Calu3 (cell line): Measurements from ENCODE around the gene CTCF. TPM values are rescaled to one million over a fixed set of nuclear protein-coding genes. Genes with fewer than 3 reads are reported as not detected.
A peak's percentile ranks its signal among the peaks of the same experiment; 100 is the strongest.

Source experiments
- BruUV-seq: library from RNA; stranded (reverse); fragments of 400-500 nt; replicated peaks from 2 replicates; lab custom pipeline; 2021; lab: Mats Ljungman, UMichigan
- CTCF ChIA-PET: fragments of 300-600 bp; sonication (Branson Sonifier 250); formaldehyde crosslinking; loops from one replicate; lab custom pipeline; 2022; ENCODE audit warnings: antibody characterized with exemption; lab: Charles Lee
- DNase-seq: peaks from one replicate; pipeline ENCODE4 v3.0.0; 2022
- H3K27ac Mint-ChIP-seq: one replicate; pipeline ENCODE4 v1.8.0; 2022; ENCODE audit warnings: mixed read lengths; ENCODE audit not compliant: unreplicated experiment
- H3K27me3 Mint-ChIP-seq: one replicate; pipeline ENCODE4 v1.8.0; 2022; ENCODE audit warnings: mixed read lengths; ENCODE audit not compliant: unreplicated experiment
- H3K36me3 Mint-ChIP-seq: one replicate; pipeline ENCODE4 v1.8.0; 2022; ENCODE audit warnings: mild to moderate bottlenecking, moderate library complexity, mixed read lengths; ENCODE audit not compliant: insufficient read depth, unreplicated experiment
- H3K4me1 Mint-ChIP-seq: one replicate; pipeline ENCODE4 v1.8.0; 2022; ENCODE audit warnings: mild to moderate bottlenecking, low read depth, mixed read lengths; ENCODE audit not compliant: unreplicated experiment
- H3K4me3 Mint-ChIP-seq: one replicate; pipeline ENCODE4 v1.8.0; 2022; ENCODE audit warnings: mild to moderate bottlenecking, low read depth, moderate library complexity, mixed read lengths; ENCODE audit not compliant: unreplicated experiment
- H3K9me3 Mint-ChIP-seq: one replicate; pipeline ENCODE4 v1.8.0; 2022; ENCODE audit warnings: low read depth, mixed read lengths; ENCODE audit not compliant: unreplicated experiment
- CTCF ChIP-seq: fragments of 200-600 bp; IDR thresholded peaks from one replicate; pipeline ENCODE4 v1.8.0; 2022; ENCODE audit warnings: antibody characterized with exemption; ENCODE audit not compliant: unreplicated experiment
- intact Hi-C: fragments of 100-400 bp; cut with micrococcal nuclease; formaldehyde crosslinking; loops from one replicate; pipeline ENCODE4 v1.10.0; 2022; ENCODE audit not compliant: unreplicated experiment
- total RNA-seq: library from RNA; stranded (reverse); gene quantifications from 2 replicates; pipeline ENCODE4 v1.2.3, GENCODE V29; 2022

Gene CTCF
- total RNA-seq, 1 experiment from 2014 or later = 52.1 TPM

- no peak for DNase-seq
- peak overlapping the region; percentile 95 for H3K4me3 Mint-ChIP-seq
- TSS peak; percentile 63 for BruUV-seq
- peaks cover 45% of the 10 kb centered on the region for H3K36me3 Mint-ChIP-seq
- H3K27ac Mint-ChIP-seq = peak overlapping the region; percentile 93
- no peak for TF ChIP-seq CTCF
- peaks cover 24% of the 10 kb centered on the region for H3K4me1 Mint-ChIP-seq
- CTCF ChIA-PET = interaction anchor here (1.2 to 4.1 kb wide), 3 partner anchors 13 to 99 kb away, joined by 4 to 37 read pairs (median 21); partner anchors contain the start of genes ACD and PARD6A
- no peaks in the 10 kb centered on the region for H3K9me3 Mint-ChIP-seq
- no peaks in the 10 kb centered on the region for H3K27me3 Mint-ChIP-seq
- intact Hi-C loops = loop anchor here (5.0 kb wide), 1 partner anchor 81 kb away; no protein-coding TSS in a partner anchor
These were observed 1.4 kb upstream of the CTCF start for GRCh38 chr16:67560827-67561342.

- intact Hi-C loops = loop anchor here (5.0 kb wide), 1 partner anchor 81 kb away; no protein-coding TSS in a partner anchor
- CTCF ChIA-PET = interaction anchor here (0.5 to 4.1 kb wide), 5 partner anchors 8 to 99 kb away, joined by 3 to 37 read pairs (median 8); partner anchors contain the start of genes ACD and PARD6A
- Mint-ChIP-seq H3K4me1 (peaks cover 20% of the 10 kb centered on the region), H3K9me3 (no peaks in the 10 kb centered on the region), H3K36me3 (peaks cover 42% of the 10 kb centered on the region), H3K27ac (peak overlapping the region; percentile 93), H3K27me3 (no peaks in the 10 kb centered on the region), H3K4me3 (peak overlapping the region; percentile 95)
- TF ChIP-seq CTCF = no peak
- DNase-seq = no peak
- no TSS peak for BruUV-seq
These were observed 864 bp upstream of the CTCF start for GRCh38 chr16:67561501-67561823.

- H3K9me3 Mint-ChIP-seq = no peaks in the 10 kb centered on the region
- no TSS peak for BruUV-seq
- H3K27me3 Mint-ChIP-seq = no peaks in the 10 kb centered on the region
- no peak for TF ChIP-seq CTCF
- DNase-seq = peak; percentile 97
- H3K4me1 Mint-ChIP-seq = peaks cover 23% of the 10 kb centered on the region
- CTCF ChIA-PET = interaction anchor here (0.5 to 4.1 kb wide), 10 partner anchors 8 to 303 kb away, joined by 3 to 37 read pairs (median 4); partner anchors contain the start of genes ACD and PARD6A
- intact Hi-C loops = loop anchor here (2.0 to 5.0 kb wide), 2 partner anchors 41 to 80 kb away; no protein-coding TSS in a partner anchor
- peak overlapping the region; percentile 93 for H3K27ac Mint-ChIP-seq
- peak overlapping the region; percentile 95 for H3K4me3 Mint-ChIP-seq
- peaks cover 42% of the 10 kb centered on the region for H3K36me3 Mint-ChIP-seq
These were observed 351 bp upstream of the CTCF start for GRCh38 chr16:67561824-67562525.

DNA sequence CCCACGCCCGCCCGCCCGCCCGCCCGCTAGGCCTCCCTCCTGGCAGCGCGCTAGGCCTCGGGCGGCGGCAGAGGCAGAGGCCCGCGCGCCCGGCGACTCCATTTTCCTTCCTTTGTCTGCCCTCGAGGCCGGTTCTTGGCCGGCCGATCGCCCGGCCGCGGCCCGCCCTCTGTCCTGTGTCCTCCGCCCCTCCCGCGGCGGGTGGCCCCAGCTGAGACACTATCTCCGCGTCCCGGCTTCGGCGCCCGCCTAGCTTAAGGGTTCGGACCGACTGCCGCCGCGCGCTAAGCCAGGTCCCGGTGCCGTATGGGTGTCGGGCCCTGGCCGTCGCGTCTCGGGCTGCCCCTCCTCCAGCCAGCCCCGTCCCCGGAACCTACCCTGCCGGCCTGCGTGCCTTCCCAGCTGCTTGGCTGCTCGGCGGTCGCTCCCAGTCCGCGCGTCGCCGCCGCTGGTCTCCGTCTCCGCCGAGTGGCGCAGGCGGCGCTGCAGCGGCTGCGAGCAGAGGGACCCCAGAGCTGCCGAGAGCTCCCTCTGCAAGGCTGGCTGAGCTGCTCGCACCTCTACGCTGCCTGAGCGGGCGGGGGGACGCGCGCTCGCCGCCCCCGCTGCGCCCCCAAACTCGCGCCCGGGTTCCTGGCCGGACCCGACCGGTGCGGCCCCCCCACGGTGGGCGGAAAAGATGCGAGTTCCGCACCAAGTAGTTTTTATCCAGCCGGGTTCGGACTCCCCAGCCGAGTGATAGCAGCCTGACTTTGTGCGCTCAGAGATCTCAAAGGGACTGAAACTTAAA is 787 bp downstream of the CTCF start:
- peak; percentile 63 for DNase-seq
- no peak for TF ChIP-seq CTCF
- H3K27ac Mint-ChIP-seq = peak overlapping the region; percentile 93
- H3K27me3 Mint-ChIP-seq = no peaks in the 10 kb centered on the region
- intact Hi-C loops = loop anchor here (2.0 to 5.0 kb wide), 2 partner anchors 42 to 79 kb away; no protein-coding TSS in a partner anchor
- H3K4me1 Mint-ChIP-seq = peaks cover 28% of the 10 kb centered on the region
- CTCF ChIA-PET = interaction anchor here (0.5 to 4.1 kb wide), 5 partner anchors 16 to 1096 kb away, joined by 3 to 37 read pairs (median 4); no protein-coding TSS in a partner anchor
- H3K4me3 Mint-ChIP-seq = peak overlapping the region; percentile 95
- H3K36me3 Mint-ChIP-seq = peaks cover 42% of the 10 kb centered on the region
- no TSS peak for BruUV-seq
- no peaks in the 10 kb centered on the region for H3K9me3 Mint-ChIP-seq
